Measurements from ENCODE around the gene DNMT3L. TPM values are rescaled to one million over a fixed set of nuclear protein-coding genes. Genes with fewer than 3 reads are reported as not detected.

DNMT3L gene
- total RNA-seq, 4 donors from 2014 or later: not detected

DNA sequence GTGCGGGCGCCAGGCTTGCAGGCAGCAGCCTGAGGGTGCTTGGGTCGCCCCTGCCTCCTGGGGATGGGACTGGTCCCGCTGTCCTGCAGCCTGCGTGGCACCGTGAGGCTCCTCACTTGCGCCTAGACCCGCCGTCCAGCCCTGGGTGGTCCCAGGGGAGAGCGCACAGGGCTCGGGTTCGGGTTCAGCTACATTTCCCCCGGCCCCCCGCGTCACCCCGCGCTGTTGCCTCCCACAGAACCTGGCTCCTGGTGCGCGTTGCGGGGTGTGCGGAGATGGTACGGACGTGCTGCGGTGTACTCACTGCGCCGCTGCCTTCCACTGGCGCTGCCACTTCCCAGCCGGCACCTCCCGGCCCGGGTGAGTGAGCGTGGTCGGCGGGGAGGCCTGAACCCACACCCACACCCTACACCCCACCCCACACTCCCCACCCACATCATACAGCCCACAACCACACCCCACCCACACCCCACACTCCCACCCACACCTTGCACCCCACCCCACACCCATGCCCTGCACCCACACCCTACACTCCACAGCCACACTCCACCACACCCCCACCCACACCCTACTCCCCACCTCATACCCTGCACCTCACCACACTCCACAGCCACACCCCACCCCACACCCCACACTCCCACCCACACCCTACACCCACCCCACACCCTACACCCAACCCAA lies 32.0 kb upstream of the DNMT3L start:
- Histone ChIP-seq H3K27me3 (no peaks in the 10 kb centered on the region), H3K36me3 (no peaks in the 10 kb centered on the region), H3K4me1 (peaks cover 5 to 13% (median 8%) of the 10 kb centered on the region in 4 donors), H3K27ac (no peak overlapping the region), H3K4me3 (no peak overlapping the region), H3K9me3 (no peaks in the 10 kb centered on the region)
- TF ChIP-seq, protein P1, sequence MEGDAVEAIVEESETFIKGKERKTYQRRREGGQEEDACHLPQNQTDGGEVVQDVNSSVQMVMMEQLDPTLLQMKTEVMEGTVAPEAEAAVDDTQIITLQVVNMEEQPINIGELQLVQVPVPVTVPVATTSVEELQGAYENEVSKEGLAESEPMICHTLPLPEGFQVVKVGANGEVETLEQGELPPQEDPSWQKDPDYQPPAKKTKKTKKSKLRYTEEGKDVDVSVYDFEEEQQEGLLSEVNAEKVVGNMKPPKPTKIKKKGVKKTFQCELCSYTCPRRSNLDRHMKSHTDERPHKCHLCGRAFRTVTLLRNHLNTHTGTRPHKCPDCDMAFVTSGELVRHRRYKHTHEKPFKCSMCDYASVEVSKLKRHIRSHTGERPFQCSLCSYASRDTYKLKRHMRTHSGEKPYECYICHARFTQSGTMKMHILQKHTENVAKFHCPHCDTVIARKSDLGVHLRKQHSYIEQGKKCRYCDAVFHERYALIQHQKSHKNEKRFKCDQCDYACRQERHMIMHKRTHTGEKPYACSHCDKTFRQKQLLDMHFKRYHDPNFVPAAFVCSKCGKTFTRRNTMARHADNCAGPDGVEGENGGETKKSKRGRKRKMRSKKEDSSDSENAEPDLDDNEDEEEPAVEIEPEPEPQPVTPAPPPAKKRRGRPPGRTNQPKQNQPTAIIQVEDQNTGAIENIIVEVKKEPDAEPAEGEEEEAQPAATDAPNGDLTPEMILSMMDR (IDR thresholded peaks at IDR 0.05): no peak
- TF ChIP-seq POLR2A (IDR thresholded peaks at IDR 0.05): no peak
- DNase-seq: no peak

DNA sequence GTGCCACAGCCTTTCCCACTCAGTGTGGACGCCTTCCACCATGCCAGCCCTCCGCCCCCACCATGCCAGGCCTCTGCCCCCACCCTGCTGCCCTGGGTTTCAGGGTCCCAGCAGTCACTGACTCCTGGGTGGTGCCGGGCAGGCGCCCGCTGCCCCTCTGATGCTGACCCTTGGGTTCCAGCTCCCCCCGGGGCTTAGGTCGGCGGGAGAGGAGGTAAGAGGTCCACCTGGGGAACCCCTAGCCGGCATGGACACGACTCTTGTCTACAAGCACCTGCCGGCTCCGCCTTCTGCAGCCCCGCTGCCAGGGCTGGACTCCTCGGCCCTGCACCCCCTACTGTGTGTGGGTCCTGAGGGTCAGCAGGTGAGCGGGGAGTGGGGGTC lies 31.1 kb upstream of the DNMT3L start:
- TF ChIP-seq, protein P1 (IDR thresholded peaks at IDR 0.05): no peak
- no peak for TF ChIP-seq POLR2A (IDR thresholded peaks at IDR 0.05)
- no peak overlapping the region for H3K27ac ChIP-seq
- DNase-seq: no peak

DNA sequence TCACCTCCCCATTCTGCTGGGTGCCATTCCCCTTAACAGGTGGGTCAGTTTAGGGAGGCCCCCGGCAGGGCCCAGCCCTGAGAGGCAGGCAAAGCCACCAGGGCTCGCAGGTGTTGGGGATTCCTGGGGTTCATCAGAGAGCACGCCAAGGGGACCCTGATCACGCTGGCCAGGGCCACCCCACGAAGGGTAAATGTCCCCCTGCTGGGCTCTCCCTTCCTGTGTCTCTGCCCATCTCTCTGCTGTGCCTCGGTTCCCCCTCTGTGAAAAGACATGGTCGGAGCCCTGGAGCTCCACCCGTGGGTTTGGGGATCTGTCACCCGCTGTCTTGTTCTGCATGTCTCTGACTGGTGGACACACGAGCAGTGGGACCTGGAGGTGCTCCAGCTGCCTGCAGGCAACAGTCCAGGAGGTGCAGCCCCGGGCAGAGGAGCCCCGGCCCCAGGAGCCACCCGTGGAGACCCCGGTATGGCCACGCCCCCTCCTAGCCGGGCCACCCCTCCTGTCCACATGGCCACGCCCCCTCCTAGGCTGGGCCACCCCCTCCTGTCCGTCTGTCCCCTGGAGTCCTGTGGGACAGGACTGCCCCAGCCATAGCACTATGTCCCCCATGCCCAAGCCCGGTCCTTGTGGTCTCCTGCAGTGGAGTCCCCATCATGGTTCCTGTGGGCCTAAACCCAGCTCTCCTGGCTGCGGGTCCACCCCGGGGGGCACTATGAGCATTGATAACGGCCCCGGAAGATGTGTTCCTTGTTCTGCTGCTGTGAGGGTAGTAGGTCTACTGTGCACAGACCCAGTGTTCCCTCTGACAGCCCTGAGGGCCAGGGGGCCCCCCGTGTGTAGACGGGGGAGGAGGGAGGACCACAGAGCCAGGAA lies 30.5 kb upstream of the DNMT3L start:
- Histone ChIP-seq H3K9me3 (no peaks in the 10 kb centered on the region), H3K27me3 (no peaks in the 10 kb centered on the region), H3K27ac (no peak overlapping the region), H3K4me1 (peaks cover 0 to 9% (median 4%) of the 10 kb centered on the region in 4 donors), H3K4me3 (no peak overlapping the region), H3K36me3 (no peaks in the 10 kb centered on the region)
- TF ChIP-seq, protein P1 (IDR thresholded peaks at IDR 0.05): no peak
- TF ChIP-seq POLR2A (IDR thresholded peaks at IDR 0.05): no peak
- DNase-seq: no peak

More for the DNA sequence above, 31.1 kb upstream of the DNMT3L start:
- no peaks in the 10 kb centered on the region for H3K9me3 ChIP-seq
- H3K36me3 ChIP-seq: no peaks in the 10 kb centered on the region
- H3K4me3 ChIP-seq: no peak overlapping the region
- no peaks in the 10 kb centered on the region for H3K27me3 ChIP-seq
- peaks cover 1 to 13% (median 6%) of the 10 kb centered on the region in 4 donors for H3K4me1 ChIP-seq

DNA sequence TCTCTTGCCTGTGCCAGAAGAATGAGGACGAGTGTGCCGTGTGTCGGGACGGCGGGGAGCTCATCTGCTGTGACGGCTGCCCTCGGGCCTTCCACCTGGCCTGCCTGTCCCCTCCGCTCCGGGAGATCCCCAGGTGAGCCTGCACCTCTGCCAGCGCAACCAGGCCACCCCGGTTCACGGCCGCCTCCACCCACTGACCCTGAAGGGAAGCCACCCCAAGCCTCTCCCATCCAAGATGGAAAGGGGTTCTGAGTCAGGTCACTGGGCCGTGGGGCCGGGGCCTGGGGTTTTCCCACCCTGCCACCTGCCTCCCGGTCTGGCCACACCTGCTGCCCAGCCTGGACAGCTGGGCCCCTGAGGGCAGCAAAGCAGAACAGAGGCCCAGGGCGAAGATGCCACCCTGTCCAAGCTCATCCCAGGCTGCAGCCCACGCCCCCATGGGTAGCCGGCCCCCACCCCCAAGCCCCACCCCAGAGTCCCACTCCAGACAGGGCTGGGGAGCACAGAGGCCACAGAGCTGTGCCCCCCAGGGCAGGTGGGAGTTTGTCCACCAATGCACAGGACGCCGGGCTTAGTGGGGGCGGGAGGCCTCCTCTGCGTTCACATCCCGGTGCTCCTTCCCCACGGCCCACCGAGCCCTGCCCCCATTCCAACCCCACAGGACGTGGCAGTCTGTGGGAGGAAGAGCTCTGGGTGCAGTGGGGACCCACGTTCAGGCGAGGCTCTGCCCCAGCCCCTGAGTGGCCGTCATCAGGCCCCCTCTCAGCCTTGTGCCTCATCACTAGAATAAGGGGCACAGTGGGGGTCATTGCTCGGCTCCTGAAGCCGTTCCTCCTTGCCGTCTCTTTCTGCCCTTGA lies 29.6 kb upstream of the DNMT3L start:
- H3K4me1 ChIP-seq: peaks cover 0 to 9% (median 4%) of the 10 kb centered on the region in 4 donors
- no peaks in the 10 kb centered on the region for H3K9me3 ChIP-seq
- TF ChIP-seq, protein P1 (IDR thresholded peaks at IDR 0.05): no peak
- no peak for TF ChIP-seq POLR2A (IDR thresholded peaks at IDR 0.05)
- no peaks in the 10 kb centered on the region for H3K27me3 ChIP-seq
- H3K4me3 ChIP-seq: no peak overlapping the region
- no peaks in the 10 kb centered on the region for H3K36me3 ChIP-seq
- no peak overlapping the region for H3K27ac ChIP-seq
- DNase-seq: no peak

DNA sequence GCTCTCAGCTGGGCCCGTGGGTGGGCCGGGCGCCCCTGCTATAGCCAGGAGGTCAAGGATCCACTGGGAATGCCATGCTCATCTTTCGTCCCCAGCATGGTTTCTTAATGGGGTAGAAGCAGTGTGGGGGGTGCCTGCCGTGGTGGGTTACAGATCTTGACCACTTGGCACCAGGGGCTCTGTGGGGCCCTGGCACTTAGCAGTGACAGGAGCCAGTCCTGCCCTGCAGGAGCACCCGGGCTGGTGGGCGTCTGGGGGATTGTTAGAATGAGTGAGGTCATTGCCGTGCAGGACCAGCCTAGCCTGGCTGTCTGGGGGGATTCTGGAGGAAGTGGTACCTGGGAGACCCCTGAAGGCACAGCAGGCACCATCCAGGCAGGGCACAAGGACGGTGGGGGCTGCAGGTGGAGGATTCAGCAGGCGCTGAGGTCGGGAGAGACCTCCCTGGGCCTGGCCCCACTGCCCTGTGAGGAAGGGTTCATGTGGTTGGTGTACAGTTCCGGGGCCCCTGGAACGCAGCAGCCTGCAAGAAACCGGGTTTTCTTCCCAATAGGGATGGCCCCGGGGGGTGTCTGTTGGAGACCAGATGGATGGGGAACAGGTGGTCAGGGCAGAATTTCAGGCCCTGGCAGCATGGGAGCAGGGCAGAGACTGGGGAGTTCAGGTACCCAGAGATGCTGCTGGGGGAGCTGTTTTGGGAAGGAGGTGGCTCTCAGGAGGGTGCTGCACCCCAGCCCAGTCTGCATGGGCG lies 28.8 kb upstream of the DNMT3L start:
- Histone ChIP-seq H3K4me1 (peaks cover 0 to 14% (median 4%) of the 10 kb centered on the region in 4 donors), H3K4me3 (no peak overlapping the region), H3K9me3 (no peaks in the 10 kb centered on the region), H3K27me3 (no peaks in the 10 kb centered on the region), H3K27ac (no peak overlapping the region), H3K36me3 (no peaks in the 10 kb centered on the region)
- no peak for DNase-seq
- TF ChIP-seq, protein P1 (IDR thresholded peaks at IDR 0.05): no peak
- TF ChIP-seq POLR2A (IDR thresholded peaks at IDR 0.05): no peak

Data from Peyer's patch (tissue), 4 donors.